Left cardiac atrium (tissue), 4 donors: ENCODE results near the gene SPATA31E1. TPM values are rescaled to one million over a fixed set of nuclear protein-coding genes. Genes with fewer than 3 reads are reported as not detected.
A peak's percentile ranks its signal among the peaks of the same experiment; 100 is the strongest.
"Not testable (repeated sequence)": the region's sequence is repeated elsewhere in the genome, so short reads cannot be mapped to it uniquely, and the experiment has no call there.

ENCODE experiments used
- ATAC-seq, 2 donors: fragments of 200-7000 bp; cut with Tn5 transposase; one replicate each; pipeline ENCODE4 v1.9.1; 2020; ENCODE audit warnings: mild to moderate bottlenecking in 2 of 2, moderate library complexity in 2 of 2
- DNase-seq: peaks from one replicate; pipeline ENCODE4 v3.0.0-alpha.2; 2020
- intact Hi-C, 2 donors: fragments of 100-400 bp; cut with DNase I; formaldehyde crosslinking; loops; one replicate each; pipeline versions ENCODE4 v1.14.1 to v1.15.1; 2022 to 2023
- long read RNA-seq: library from polyadenylated mRNA; unstranded; transcript quantifications from one replicate; pipeline ENCODE4 v2.0.0, GENCODE V29; 2021
- total RNA-seq, 2 donors: library from RNA; stranded (reverse); fragmentation: NEBNext Ultra II Directional; extraction: Animal tissue kit (Norgen Biotek cat#: 25700); gene quantifications; one replicate each; pipeline ENCODE4 v1.2.1, GENCODE V29; 2021
- donor health status: DM: no; HTN: yes; CAD: no.
- donor health status: DM: no; HTN: yes; CAD: no; lungs with severe emphysema.
- donor health status: DM: yes; HTN: yes; CAD: no.
- donor health status: Dilated cardiomyopathy.

The SPATA31E1 gene
- not detected for total RNA-seq
- long read RNA-seq = 0 reads

GRCh38 chr9:87882627-87883026 is at the start of gene SPATA31E1:
SPATA31E1 (plus strand) TSS chr9:87882877; CDS start chr9:87882892, 15 bp downstream.
- DNase-seq = no peak
- intact Hi-C loops = no loop called here
- ATAC-seq = no peak

- no peak for DNase-seq
- ATAC-seq = no peak
- intact Hi-C loops = no loop called here
These were observed 48.3 kb upstream of the SPATA31E1 start for GRCh38 chr9:87834357-87834756.

- DNase-seq (no peak), ATAC-seq (no peak)
- intact Hi-C loops = no loop called here
These were observed 46.1 kb upstream of the SPATA31E1 start for GRCh38 chr9:87836536-87836935.

GRCh38 chr9:87836951-87837705 is 45.5 kb upstream of the SPATA31E1 start:
- DNase-seq (no peak), ATAC-seq (peak; percentile 53 to 71)
- intact Hi-C loops = no loop called here

GRCh38 chr9:87840134-87840533 is 42.5 kb upstream of the SPATA31E1 start:
- intact Hi-C loops = loop anchor here in 1 of 2 donors (5.0 kb wide), 1 partner anchor 608 kb away; no protein-coding TSS in a partner anchor
- ATAC-seq = peak in 1 of 2 donors; percentile 26
- no peak for DNase-seq

- no peak for ATAC-seq
- intact Hi-C loops = loop anchor here in 1 of 2 donors (5.0 kb wide), 1 partner anchor 611 kb away; no protein-coding TSS in a partner anchor
- no peak for DNase-seq
These were observed 39.6 kb upstream of the SPATA31E1 start for GRCh38 chr9:87842878-87843585.

GRCh38 chr9:87844506-87844905 is 38.2 kb upstream of the SPATA31E1 start:
- DNase-seq (no peak), ATAC-seq (no peak)
- intact Hi-C loops = loop anchor here in 1 of 2 donors (5.0 kb wide), 1 partner anchor 612 kb away; no protein-coding TSS in a partner anchor

- peak in 1 of 2 donors; percentile 59 for ATAC-seq
- DNase-seq, intact Hi-C loops: not testable (repeated sequence)
These were observed 34.9 kb upstream of the SPATA31E1 start for GRCh38 chr9:87847817-87848216.

- ATAC-seq (peak in 1 of 2 donors; percentile 44), DNase-seq (no peak)
- intact Hi-C loops = no loop called here
These were observed 33.4 kb upstream of the SPATA31E1 start for GRCh38 chr9:87849144-87849758.

GRCh38 chr9:87850391-87850790 is 32.3 kb upstream of the SPATA31E1 start:
- ATAC-seq = peak in 1 of 2 donors; percentile 40
- intact Hi-C loops = no loop called here
- DNase-seq = no peak

- DNase-seq, intact Hi-C loops, ATAC-seq: not testable (repeated sequence)
These were observed 31.5 kb upstream of the SPATA31E1 start for GRCh38 chr9:87851186-87851585.

GRCh38 chr9:87853302-87853701 is 29.4 kb upstream of the SPATA31E1 start:
- intact Hi-C loops = no loop called here
- ATAC-seq (no peak), DNase-seq (no peak)

- no peak for ATAC-seq
- DNase-seq = no peak
- intact Hi-C loops = no loop called here
These were observed 28.6 kb upstream of the SPATA31E1 start for GRCh38 chr9:87853876-87854579.

- intact Hi-C loops = no loop called here
- DNase-seq (no peak), ATAC-seq (no peak)
These were observed 28.1 kb upstream of the SPATA31E1 start for GRCh38 chr9:87854580-87854955.

GRCh38 chr9:87855061-87855460 is 27.6 kb upstream of the SPATA31E1 start:
- ATAC-seq = no peak

GRCh38 chr9:87857141-87857947 is 25.3 kb upstream of the SPATA31E1 start:
- ATAC-seq = no peak
- DNase-seq = no peak
- intact Hi-C loops = no loop called here

More at GRCh38 chr9:87855061-87855460, 27.6 kb upstream of the SPATA31E1 start:
- no peak for DNase-seq
- intact Hi-C loops = no loop called here

- intact Hi-C loops = no loop called here
- DNase-seq (no peak), ATAC-seq (no peak)
These were observed 24.7 kb upstream of the SPATA31E1 start for GRCh38 chr9:87857948-87858335.

GRCh38 chr9:87859137-87859536 is 23.5 kb upstream of the SPATA31E1 start:
- no peak for DNase-seq
- no peak for ATAC-seq
- intact Hi-C loops = no loop called here
